Esophagus muscularis mucosa (tissue), 4 donors: ENCODE measurements around the gene RRP9.

ENCODE experiments used
- CTCF ChIP-seq, 3 experiments: fragments of 200-600 bp in 2 of 3; fragments of 450-650 bp in 1 of 3; sonication (generic) in 2 of 3; IDR thresholded peaks; one replicate each; pipeline ENCODE4 v1.5.1; 2017 to 2019; ENCODE audit warnings: antibody characterized with exemption in 3 of 3, mild to moderate bottlenecking in 2 of 3, moderate library complexity in 1 of 3
- EP300 ChIP-seq: sonication (generic); formaldehyde crosslinking; IDR thresholded peaks from one replicate; pipeline ENCODE4 v1.6.1; 2017; ENCODE audit warnings: antibody characterized with exemption
- POLR2A ChIP-seq: fragments of 450-650 bp; IDR thresholded peaks from one replicate; pipeline ENCODE4 v1.6.1; 2017; ENCODE audit warnings: antibody characterized with exemption, moderate library complexity, mild to moderate bottlenecking, low read depth
- POLR2AphosphoS5 ChIP-seq, 2 donors: sonication (generic); formaldehyde crosslinking; IDR thresholded peaks; one replicate each; pipeline ENCODE4 v1.6.1; 2017; ENCODE audit warnings: antibody characterized with exemption in 2 of 2

DNA sequence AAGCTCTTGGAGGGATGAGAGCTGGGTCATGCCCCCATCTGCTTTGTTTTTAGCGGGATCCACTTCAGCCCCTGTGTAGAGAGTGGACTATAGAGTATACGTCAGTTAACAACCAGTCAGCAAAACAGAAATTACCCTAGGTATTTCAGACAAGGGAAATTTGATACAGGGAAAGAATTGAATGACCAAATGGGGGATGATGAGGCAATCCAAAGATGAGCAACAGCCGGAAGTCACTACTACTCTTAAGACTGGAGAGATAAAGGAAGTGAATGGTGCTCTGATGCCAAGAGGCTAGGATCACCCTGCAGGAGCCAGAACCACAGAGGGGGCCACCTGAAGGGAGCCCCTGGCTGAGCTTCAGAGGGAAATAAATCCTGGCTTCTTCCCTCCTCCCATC is 11.7 kb upstream of the RRP9 start:
- TF ChIP-seq POLR2AphosphoS5 (IDR thresholded peaks at IDR 0.05) (no peak), CTCF (IDR thresholded peaks at IDR 0.05) (no peak), POLR2A (no peak), EP300 (no peak)
